Measurements from ENCODE around the gene PRDM1. TPM values are rescaled to one million over a fixed set of nuclear protein-coding genes. Genes with fewer than 3 reads are reported as not detected.

Gene PRDM1
- polyA plus RNA-seq, 1 experiment = 4.6 TPM

GRCh38 chr6:106122938-106123656, 37.0 kb downstream of the PRDM1 start:
- CTCF ChIA-PET = no interaction called here
- no peak overlapping the region for H3K4me3 ChIP-seq (ENCODE audit: low read depth, low read length)
- no peak for DNase-seq (ENCODE audit: low read depth)
- no peaks in the 10 kb centered on the region for H3K27me3 ChIP-seq (ENCODE audit: control insufficient read depth, insufficient read depth, low read length)
- no peaks in the 10 kb centered on the region for H3K36me3 ChIP-seq (ENCODE audit: control insufficient read depth, insufficient read depth, low read length)
- POLR2A ChIA-PET = no interaction called here
- TF ChIP-seq CTCF (IDR thresholded peaks at IDR 0.05; ENCODE audit: insufficient read depth, low read depth, low read length) = no peak

GRCh38 chr6:106124015-106124414, 37.9 kb downstream of the PRDM1 start:
- TF ChIP-seq CTCF (IDR thresholded peaks at IDR 0.05; ENCODE audit: insufficient read depth, low read depth, low read length) = no peak
- Histone ChIP-seq H3K27me3 (ENCODE audit: control insufficient read depth, insufficient read depth, low read length) (no peaks in the 10 kb centered on the region), H3K4me3 (ENCODE audit: low read depth, low read length) (no peak overlapping the region), H3K36me3 (ENCODE audit: control insufficient read depth, insufficient read depth, low read length) (no peaks in the 10 kb centered on the region)
- POLR2A ChIA-PET = no interaction called here
- DNase-seq (ENCODE audit: low read depth) = no peak
- CTCF ChIA-PET = no interaction called here

DNA sequence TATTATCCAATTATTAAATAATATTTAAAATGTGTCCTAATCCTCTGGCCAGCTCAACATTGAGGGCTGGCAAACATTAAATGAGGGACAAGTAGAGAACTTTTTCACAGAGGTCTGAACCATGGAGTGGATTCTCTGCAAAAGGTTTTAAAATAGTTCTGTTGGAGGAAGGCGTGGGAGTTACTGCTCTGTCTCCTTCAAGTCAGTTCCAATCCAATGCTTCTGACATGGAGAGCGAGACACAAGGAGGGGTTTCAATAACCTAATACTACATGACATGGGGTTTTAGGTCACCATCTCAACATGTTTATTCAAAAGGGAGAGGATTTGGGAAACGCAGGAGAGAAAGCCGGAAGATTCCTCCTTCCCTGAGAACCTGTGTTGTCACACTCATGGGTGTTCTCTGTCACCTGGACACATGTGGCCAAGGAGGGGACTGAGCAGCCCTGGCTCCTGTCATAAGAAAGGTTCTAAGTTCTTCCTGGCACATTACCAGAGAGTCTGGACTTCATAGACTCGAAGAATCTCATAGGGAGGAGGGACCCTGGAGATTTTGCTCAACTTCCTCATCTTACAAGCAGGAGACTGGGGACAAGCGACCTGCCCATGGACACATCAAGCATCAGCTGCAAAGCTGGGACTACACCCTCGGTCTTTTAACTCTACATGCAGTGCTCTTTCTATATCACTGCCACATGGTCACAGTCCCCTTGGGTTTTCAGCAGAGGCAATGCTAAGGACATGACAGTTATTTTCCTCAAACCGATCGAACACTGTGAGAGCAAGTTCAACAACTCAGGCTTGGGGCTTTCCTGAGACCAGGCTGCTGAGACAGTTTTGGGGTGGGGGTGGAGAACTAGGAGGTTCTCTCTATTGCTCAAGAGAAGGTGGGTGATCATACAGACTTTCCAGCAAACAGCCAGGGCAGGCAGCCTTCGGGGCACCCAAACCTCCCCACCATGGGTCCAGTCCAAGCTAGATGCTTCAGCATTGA, 38.6 kb downstream of the PRDM1 start:
- no peaks in the 10 kb centered on the region for H3K27me3 ChIP-seq (ENCODE audit: control insufficient read depth, insufficient read depth, low read length)
- no peak for TF ChIP-seq CTCF (IDR thresholded peaks at IDR 0.05; ENCODE audit: insufficient read depth, low read depth, low read length)
- CTCF ChIA-PET = interaction anchor here (1.4 kb wide), 1 partner anchor 8 kb away, joined by 3 read pairs; no protein-coding TSS in a partner anchor
- H3K4me3 ChIP-seq (ENCODE audit: low read depth, low read length) = no peak overlapping the region
- no peak for DNase-seq (ENCODE audit: low read depth)
- POLR2A ChIA-PET = no interaction called here
- no peaks in the 10 kb centered on the region for H3K36me3 ChIP-seq (ENCODE audit: control insufficient read depth, insufficient read depth, low read length)

GRCh38 chr6:106125925-106126435, 39.8 kb downstream of the PRDM1 start:
- no peak for DNase-seq (ENCODE audit: low read depth)
- CTCF ChIA-PET = interaction anchor here (0.7 to 1.4 kb wide), 2 partner anchors 9 to 769 kb away, joined by 3 read pairs; no protein-coding TSS in a partner anchor
- H3K27me3 ChIP-seq (ENCODE audit: control insufficient read depth, insufficient read depth, low read length) = no peaks in the 10 kb centered on the region
- H3K36me3 ChIP-seq (ENCODE audit: control insufficient read depth, insufficient read depth, low read length) = no peaks in the 10 kb centered on the region
- TF ChIP-seq CTCF (IDR thresholded peaks at IDR 0.05; ENCODE audit: insufficient read depth, low read depth, low read length) = no peak
- POLR2A ChIA-PET = no interaction called here
- H3K4me3 ChIP-seq (ENCODE audit: low read depth, low read length) = no peak overlapping the region

- no peaks in the 10 kb centered on the region for H3K27me3 ChIP-seq (ENCODE audit: control insufficient read depth, insufficient read depth, low read length)
- CTCF ChIA-PET = interaction anchor here (1.4 kb wide), 1 partner anchor 10 kb away, joined by 3 read pairs; no protein-coding TSS in a partner anchor
- POLR2A ChIA-PET = no interaction called here
- no peak for TF ChIP-seq CTCF (IDR thresholded peaks at IDR 0.05; ENCODE audit: insufficient read depth, low read depth, low read length)
- no peaks in the 10 kb centered on the region for H3K36me3 ChIP-seq (ENCODE audit: control insufficient read depth, insufficient read depth, low read length)
- no peak for DNase-seq (ENCODE audit: low read depth)
- no peak overlapping the region for H3K4me3 ChIP-seq (ENCODE audit: low read depth, low read length)
Measured at GRCh38 chr6:106126482-106126881, 40.3 kb downstream of the PRDM1 start.

All from BJ (cell line).